ENCODE data around the gene FAM186B.

DNA sequence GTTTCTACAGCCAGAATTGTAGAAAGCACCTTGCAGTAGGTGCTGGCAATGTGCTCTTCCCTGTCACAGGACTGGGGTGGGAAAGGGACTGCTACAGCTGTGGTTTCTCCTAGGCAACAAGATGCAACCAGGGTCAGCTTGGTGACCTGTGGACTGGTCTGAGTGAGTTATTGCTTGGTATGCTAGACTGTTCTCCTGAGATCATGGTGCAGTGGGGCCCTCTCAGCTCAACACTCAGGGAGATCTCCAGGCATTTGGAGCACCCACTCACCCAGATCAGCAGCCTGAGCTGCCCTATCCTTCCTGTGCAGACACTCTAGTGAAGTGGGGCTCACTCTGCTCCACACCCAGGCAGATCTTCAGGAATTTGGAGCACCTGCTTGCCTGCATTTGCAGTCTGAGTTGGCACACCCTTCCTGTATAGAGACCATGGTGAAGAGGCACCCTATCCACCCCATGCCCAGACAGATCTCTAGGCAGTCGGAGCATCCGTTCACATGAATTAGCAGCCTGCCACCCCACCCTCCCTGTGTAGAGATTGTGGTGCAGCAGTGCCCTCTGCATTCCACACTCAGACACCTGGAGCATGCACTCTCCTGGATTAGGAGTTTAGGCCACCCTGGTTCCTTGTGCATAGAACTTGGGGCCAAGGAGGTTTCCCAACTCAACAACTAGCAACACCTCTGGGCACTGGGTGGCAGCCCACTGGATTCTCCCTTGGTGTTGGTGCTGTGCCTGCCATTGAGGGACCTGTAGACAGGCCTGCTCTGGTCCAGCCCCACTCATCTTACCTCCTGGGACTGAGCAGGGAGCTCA is 3.8 kb upstream of the FAM186B start:
- no peak for TF ChIP-seq CTCF (IDR thresholded peaks at IDR 0.05 in 4 of 5, conservative IDR thresholded peaks at IDR 0.05 in 1 of 5)
- no peak for TF ChIP-seq POLR2A (IDR thresholded peaks at IDR 0.05)

All from gastrocnemius medialis (tissue), 4 donors.